OCI-LY7 (cell line): ENCODE data around the gene INSC. TPM values are rescaled to one million over a fixed set of nuclear protein-coding genes. Genes with fewer than 3 reads are reported as not detected.

Experiments used
- BruUV-seq: library from RNA; stranded (reverse); fragments of 400-500 nt; replicated peaks from 2 replicates; lab custom pipeline; 2021; lab: Mats Ljungman, UMichigan
- CTCF ChIA-PET: fragments of 300-600 bp; sonication (Branson Sonifier 250); formaldehyde crosslinking; loops from one replicate; lab custom pipeline; 2022; ENCODE audit warnings: antibody characterized with exemption; ENCODE audit not compliant: unreplicated experiment; lab: Charles Lee
- POLR2A ChIA-PET: fragments of 300-600 bp; sonication (Branson Sonifier 250); formaldehyde crosslinking; loops from one replicate; lab custom pipeline; 2022; ENCODE audit warnings: antibody characterized with exemption; lab: Charles Lee
- DNase-seq: peaks from one replicate; pipeline ENCODE4 v3.0.0-alpha.2; 2015; ENCODE audit warnings: low spot score
- H2AFZ ChIP-seq: fragments of 200-600 bp; sonication (generic), shearing (Covaris generic); 2 replicates; pipeline ENCODE4 v1.6.1; 2014; ENCODE audit warnings: mild to moderate bottlenecking, antibody characterized with exemption, low read length, moderate library complexity
- H3K27ac ChIP-seq: fragments of 200-600 bp; sonication (generic); 2 replicates; pipeline ENCODE4 v1.5.1; 2014; ENCODE audit warnings: mixed run types, low read depth, mild to moderate bottlenecking, moderate library complexity, low read length, inconsistent platforms; ENCODE audit not compliant: poor library complexity, severe bottlenecking
- H3K36me3 ChIP-seq: fragments of 200-600 bp; sonication (generic); 2 replicates; pipeline ENCODE4 v1.6.1; 2014; ENCODE audit warnings: mild to moderate bottlenecking, antibody characterized with exemption, low read length, moderate library complexity, mixed read lengths; ENCODE audit not compliant: insufficient read depth
- H3K4me1 ChIP-seq: fragments of 200-600 bp; sonication (generic); 2 replicates; pipeline ENCODE4 v1.5.1; 2014; ENCODE audit warnings: mild to moderate bottlenecking, low read length; ENCODE audit not compliant: insufficient read depth, poor library complexity, severe bottlenecking
- H3K4me2 ChIP-seq: fragments of 200-600 bp; sonication (generic); 2 replicates; pipeline ENCODE4 v1.6.1; 2014; ENCODE audit warnings: mild to moderate bottlenecking, low read length
- H3K4me3 ChIP-seq: fragments of 200-600 bp; sonication (generic); 2 replicates; pipeline ENCODE4 v1.5.1; 2014; ENCODE audit warnings: mild to moderate bottlenecking, low read depth, low read length; ENCODE audit not compliant: poor library complexity, severe bottlenecking
- H3K79me2 ChIP-seq: fragments of 200-600 bp; sonication (generic); 2 replicates; pipeline ENCODE4 v1.6.1; 2016; ENCODE audit warnings: low read depth, mild to moderate bottlenecking, low read length, moderate library complexity, mixed read lengths; ENCODE audit not compliant: insufficient read depth
- H3K9me2 ChIP-seq: fragments of 200-600 bp; sonication (generic); 2 replicates; pipeline ENCODE4 v1.6.1; 2016; ENCODE audit warnings: mild to moderate bottlenecking, low read length, mixed read lengths; ENCODE audit not compliant: insufficient read depth
- H3K9me3 ChIP-seq: fragments of 200-600 bp; sonication (generic); 2 replicates; pipeline ENCODE4 v1.6.1; 2014; ENCODE audit warnings: mild to moderate bottlenecking, mixed run types, low read length, mixed read lengths
- H4K20me1 ChIP-seq: fragments of 200-600 bp; sonication (generic); 2 replicates; pipeline ENCODE4 v1.6.1; 2014; ENCODE audit warnings: mild to moderate bottlenecking, antibody characterized with exemption, low read length, moderate library complexity, mixed read lengths; ENCODE audit not compliant: insufficient read depth
- EZH2phosphoT487 ChIP-seq: fragments of 200-600 bp; sonication (generic); IDR thresholded peaks from 2 replicates; pipeline ENCODE4 v1.6.1; 2018; ENCODE audit warnings: low read depth, borderline replicate concordance, mild to moderate bottlenecking, mixed run types, antibody characterized with exemption, low read length, moderate library complexity, mixed read lengths
- intact Hi-C: fragments of 100-400 bp; cut with micrococcal nuclease; formaldehyde crosslinking; loops from one replicate; pipeline ENCODE4 v1.10.0; 2022; ENCODE audit not compliant: unreplicated experiment
- total RNA-seq, 2 experiments: library from RNA; depleted of rRNA in 1 of 2; stranded (reverse); fragments of >200 nt in 1 of 2; shearing (Covaris generic) in 1 of 2; gene quantifications; 2 replicates each; pipeline ENCODE4 v1.2.3, GENCODE V29; 2014 to 2022
- TF ChIP-seq, protein P1 (sequence below): fragments of 200-600 bp; sonication (generic); conservative IDR thresholded peaks from 2 replicates; pipeline ENCODE4 v1.5.1; 2014; ENCODE audit warnings: mild to moderate bottlenecking, antibody characterized with exemption, low read length, moderate library complexity, mixed read lengths

INSC gene
- total RNA-seq, 2 experiments from 2014 or later, result not detected

DNA sequence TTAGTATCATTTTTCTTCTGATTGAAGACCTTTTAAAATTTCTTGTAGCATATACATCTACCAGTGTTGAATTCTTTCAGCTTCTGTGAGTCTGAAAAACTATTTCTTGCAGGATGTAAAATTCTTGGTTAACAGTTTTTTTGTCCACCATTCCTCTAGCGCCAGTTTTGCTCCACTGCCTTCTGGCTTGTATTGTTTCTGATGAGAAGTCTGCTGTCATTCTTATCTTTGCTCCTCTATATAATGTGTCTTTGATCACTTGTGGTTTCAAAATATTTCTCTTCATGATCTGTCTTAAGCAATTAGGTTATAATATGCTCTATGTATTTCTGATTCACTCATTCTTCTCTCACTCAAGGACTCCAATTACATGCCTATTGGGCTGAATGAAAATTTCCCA lies 152.3 kb downstream of the INSC start:
- Histone ChIP-seq H2AFZ (no peak overlapping the region), H3K9me2 (no peaks in the 10 kb centered on the region), H3K9me3 (0 out of 2 replicates have a peak, but pooled peaks cover 6% of the 10 kb centered on the region), H4K20me1 (no peaks in the 10 kb centered on the region), H3K4me3 (no peak overlapping the region), H3K4me1 (no peaks in the 10 kb centered on the region), H3K79me2 (no peaks in the 10 kb centered on the region), H3K4me2 (no peak overlapping the region), H3K27ac (no peak overlapping the region), H3K36me3 (no peaks in the 10 kb centered on the region)
- TF ChIP-seq, protein P1, sequence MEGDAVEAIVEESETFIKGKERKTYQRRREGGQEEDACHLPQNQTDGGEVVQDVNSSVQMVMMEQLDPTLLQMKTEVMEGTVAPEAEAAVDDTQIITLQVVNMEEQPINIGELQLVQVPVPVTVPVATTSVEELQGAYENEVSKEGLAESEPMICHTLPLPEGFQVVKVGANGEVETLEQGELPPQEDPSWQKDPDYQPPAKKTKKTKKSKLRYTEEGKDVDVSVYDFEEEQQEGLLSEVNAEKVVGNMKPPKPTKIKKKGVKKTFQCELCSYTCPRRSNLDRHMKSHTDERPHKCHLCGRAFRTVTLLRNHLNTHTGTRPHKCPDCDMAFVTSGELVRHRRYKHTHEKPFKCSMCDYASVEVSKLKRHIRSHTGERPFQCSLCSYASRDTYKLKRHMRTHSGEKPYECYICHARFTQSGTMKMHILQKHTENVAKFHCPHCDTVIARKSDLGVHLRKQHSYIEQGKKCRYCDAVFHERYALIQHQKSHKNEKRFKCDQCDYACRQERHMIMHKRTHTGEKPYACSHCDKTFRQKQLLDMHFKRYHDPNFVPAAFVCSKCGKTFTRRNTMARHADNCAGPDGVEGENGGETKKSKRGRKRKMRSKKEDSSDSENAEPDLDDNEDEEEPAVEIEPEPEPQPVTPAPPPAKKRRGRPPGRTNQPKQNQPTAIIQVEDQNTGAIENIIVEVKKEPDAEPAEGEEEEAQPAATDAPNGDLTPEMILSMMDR, result no peak
- no peak for TF ChIP-seq EZH2phosphoT487
- intact Hi-C loops, result no loop called here
- no TSS peak for BruUV-seq
- no peak for DNase-seq
- CTCF ChIA-PET, result no interaction called here
- POLR2A ChIA-PET, result no interaction called here

DNA sequence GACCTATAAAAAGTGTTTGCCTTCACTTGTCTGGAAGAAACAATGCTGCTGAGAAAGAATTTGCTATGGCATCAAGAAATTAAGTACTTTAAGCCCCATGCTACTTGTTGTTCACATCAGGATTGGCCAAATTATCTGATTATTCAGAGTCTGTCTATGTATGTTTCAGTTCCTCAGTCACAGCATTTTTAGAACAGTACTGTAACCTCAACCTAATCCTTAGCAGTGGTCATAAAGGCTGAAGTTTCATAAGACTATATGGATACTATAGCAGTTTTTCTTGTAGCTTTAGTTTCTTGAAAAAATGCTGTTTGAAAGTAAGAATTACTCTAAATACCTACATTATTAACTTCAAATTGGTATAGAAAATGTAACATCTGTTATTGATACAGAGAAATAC lies 153.9 kb downstream of the INSC start:
- no peak overlapping the region for H3K27ac ChIP-seq
- no peaks in the 10 kb centered on the region for H3K36me3 ChIP-seq
- H3K9me2 ChIP-seq, result no peaks in the 10 kb centered on the region
- no peak overlapping the region for H3K4me2 ChIP-seq
- H3K79me2 ChIP-seq, result no peaks in the 10 kb centered on the region
- no peaks in the 10 kb centered on the region for H3K4me1 ChIP-seq
- BruUV-seq, result no TSS peak
- no peak for DNase-seq
- ChIA-PET POLR2A (no interaction called here), CTCF (no interaction called here)
- H2AFZ ChIP-seq, result no peak overlapping the region
- H3K4me3 ChIP-seq, result no peak overlapping the region
- TF ChIP-seq, protein P1, result no peak
- TF ChIP-seq EZH2phosphoT487, result no peak
- H4K20me1 ChIP-seq, result no peaks in the 10 kb centered on the region
- H3K9me3 ChIP-seq, result 0 out of 2 replicates have a peak, but pooled peaks cover 6% of the 10 kb centered on the region
- intact Hi-C loops, result no loop called here

DNA sequence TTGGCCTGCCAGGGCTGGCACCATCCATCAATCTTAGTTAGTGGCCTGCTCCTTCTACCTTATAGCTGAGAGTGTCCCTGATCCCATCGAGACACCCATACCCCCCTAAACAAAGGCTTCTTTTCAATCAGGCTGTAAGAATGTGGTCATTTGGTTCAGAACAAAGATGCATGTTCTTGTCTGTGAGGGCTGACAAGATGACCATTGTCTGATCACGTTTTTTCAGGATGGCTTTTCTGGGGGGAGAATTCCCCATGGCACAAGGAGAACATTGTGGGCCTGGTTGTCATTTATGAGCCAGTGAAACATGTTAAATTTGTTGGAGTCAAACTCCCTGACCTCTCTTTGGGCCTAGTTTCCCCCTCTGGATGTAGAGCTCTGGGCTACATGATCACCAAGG lies 160.4 kb downstream of the INSC start:
- H3K36me3 ChIP-seq, result no peaks in the 10 kb centered on the region
- ChIA-PET CTCF (no interaction called here), POLR2A (interaction anchor here (0.5 to 0.7 kb wide), 2 partner anchors 15 to 215 kb away, joined by 3 to 4 read pairs; no protein-coding TSS in a partner anchor)
- H3K9me3 ChIP-seq, result no peaks in the 10 kb centered on the region
- BruUV-seq, result no TSS peak
- no peaks in the 10 kb centered on the region for H3K4me1 ChIP-seq
- no peak overlapping the region for H3K27ac ChIP-seq
- H3K4me3 ChIP-seq, result no peak overlapping the region
- H3K4me2 ChIP-seq, result no peak overlapping the region
- H3K79me2 ChIP-seq, result no peaks in the 10 kb centered on the region
- TF ChIP-seq, protein P1, result no peak
- TF ChIP-seq EZH2phosphoT487, result no peak
- no peaks in the 10 kb centered on the region for H4K20me1 ChIP-seq
- H3K9me2 ChIP-seq, result no peaks in the 10 kb centered on the region
- no peak for DNase-seq
- intact Hi-C loops, result no loop called here
- H2AFZ ChIP-seq, result no peak overlapping the region
